D341Med (cell line): Measurements from ENCODE around the gene PCDHA5.
"Not testable (repeated sequence)": the region's sequence is repeated elsewhere in the genome, so short reads cannot be mapped to it uniquely, and the experiment has no call there.

Experiments used
- DNase-seq: peaks from one replicate; pipeline ENCODE4 v3.0.0; 2012; ENCODE audit warnings: low spot score

Gene PCDHA5

GRCh38 chr5:140821375-140822280 is at the start of gene PCDHA5:
TSS of gene PCDHA5 (plus strand) at chr5:140821613.
- DNase-seq: no peak

- DNase-seq: no peak
Measured at GRCh38 chr5:140780512-140780911, 40.9 kb upstream of the PCDHA5 start.

- no peak for DNase-seq
Measured at GRCh38 chr5:140785905-140786686, 35.3 kb upstream of the PCDHA5 start, which contains the start of gene PCDHA1. TSS of gene PCDHA1 (plus strand) at chr5:140786140.

GRCh38 chr5:140787422-140787821 is 34.0 kb upstream of the PCDHA5 start:
- not testable (repeated sequence) for DNase-seq

GRCh38 chr5:140787849-140788504 is 33.4 kb upstream of the PCDHA5 start:
- not testable (repeated sequence) for DNase-seq

- DNase-seq: no peak
Measured at GRCh38 chr5:140791089-140791488, 30.3 kb upstream of the PCDHA5 start.

- DNase-seq: no peak
Measured at GRCh38 chr5:140794595-140795258, 26.7 kb upstream of the PCDHA5 start, which contains the start of gene PCDHA2. TSS of gene PCDHA2 (plus strand) at chr5:140794852.

- DNase-seq: no peak
Measured at GRCh38 chr5:140795259-140795641, 26.2 kb upstream of the PCDHA5 start.

- not testable (repeated sequence) for DNase-seq
Measured at GRCh38 chr5:140796072-140796717, 25.2 kb upstream of the PCDHA5 start.

- DNase-seq: no peak
Measured at GRCh38 chr5:140796718-140797095, 24.7 kb upstream of the PCDHA5 start.

GRCh38 chr5:140800816-140801493 is 20.5 kb upstream of the PCDHA5 start, which contains the start of gene PCDHA3:
TSS of gene PCDHA3 (plus strand) at chr5:140801057.
- DNase-seq: no peak

- no peak for DNase-seq
Measured at GRCh38 chr5:140801494-140801841, 19.9 kb upstream of the PCDHA5 start.

- DNase-seq: not testable (repeated sequence)
Measured at GRCh38 chr5:140802381-140802780, 19.0 kb upstream of the PCDHA5 start.

- DNase-seq: no peak
Measured at GRCh38 chr5:140802781-140803271, 18.6 kb upstream of the PCDHA5 start.

- DNase-seq: peak; percentile 55
Measured at GRCh38 chr5:140806834-140807775, 14.3 kb upstream of the PCDHA5 start, which contains the start of gene PCDHA4. TSS of gene PCDHA4 (plus strand) at chr5:140807068.

GRCh38 chr5:140808241-140808888 is 13.0 kb upstream of the PCDHA5 start:
- DNase-seq: not testable (repeated sequence)

- DNase-seq: no peak
Measured at GRCh38 chr5:140808889-140809291, 12.5 kb upstream of the PCDHA5 start.

- DNase-seq: no peak
Measured at GRCh38 chr5:140822281-140822629, 842 bp downstream of the PCDHA5 start.

GRCh38 chr5:140822969-140823368 is 1.6 kb downstream of the PCDHA5 start:
- DNase-seq: not testable (repeated sequence)
